MM.1S (cell line): ENCODE data around the gene FAF1.

Experiments used
- DNase-seq: peaks from one replicate; pipeline ENCODE4 v3.0.0-alpha.2; 2015
- H2AFZ ChIP-seq: fragments of 300-600 bp; sonication (generic); 2 replicates; pipeline ENCODE4 v1.6.0; 2016; ENCODE audit warnings: antibody characterized with exemption, low read length
- H3F3A ChIP-seq: fragments of 300-600 bp; sonication (generic); 2 replicates; pipeline ENCODE4 v1.6.1; 2016; ENCODE audit warnings: mild to moderate bottlenecking, antibody characterized with exemption, low read length, moderate library complexity, mixed read lengths; ENCODE audit not compliant: insufficient read depth
- H3K27ac ChIP-seq: fragments of 300-600 bp; sonication (generic); 2 replicates; pipeline ENCODE4 v1.5.1; 2016; ENCODE audit warnings: mild to moderate bottlenecking, low read length
- H3K27me3 ChIP-seq: fragments of 300-600 bp; sonication (generic); replicated peaks from 2 replicates; pipeline ENCODE4 v1.6.0; 2016; ENCODE audit warnings: low read length; ENCODE audit not compliant: insufficient read depth
- H3K36me3 ChIP-seq: fragments of 300-600 bp; sonication (generic); replicated peaks from 2 replicates; pipeline ENCODE4 v1.6.1; 2016; ENCODE audit warnings: mild to moderate bottlenecking, low read length, mixed read lengths; ENCODE audit not compliant: insufficient read depth
- H3K4me1 ChIP-seq: fragments of 300-600 bp; sonication (generic); 2 replicates; pipeline ENCODE4 v1.6.1; 2016; ENCODE audit warnings: low read length, mixed read lengths
- H3K4me2 ChIP-seq: fragments of 300-600 bp; sonication (generic); 2 replicates; pipeline ENCODE4 v1.6.0; 2016; ENCODE audit warnings: low read depth, low read length
- H3K4me3 ChIP-seq: fragments of 300-600 bp; sonication (generic); 2 replicates; pipeline ENCODE4 v1.5.1; 2016; ENCODE audit warnings: low read length, mixed read lengths
- H3K79me2 ChIP-seq: fragments of 300-600 bp; sonication (generic); 2 replicates; pipeline ENCODE4 v1.6.1; 2016; ENCODE audit warnings: mixed run types, low read length, mixed read lengths
- H3K9ac ChIP-seq: fragments of 300-600 bp; sonication (generic); 2 replicates; pipeline ENCODE4 v1.6.1; 2016; ENCODE audit warnings: low read length, mixed read lengths
- H3K9me2 ChIP-seq: fragments of 300-600 bp; sonication (generic); replicated peaks from 2 replicates; pipeline ENCODE4 v1.6.1; 2016; ENCODE audit warnings: mild to moderate bottlenecking, low read length, mixed read lengths; ENCODE audit not compliant: insufficient read depth
- H3K9me3 ChIP-seq: fragments of 300-600 bp; sonication (generic); replicated peaks from 2 replicates; pipeline ENCODE4 v1.6.1; 2016; ENCODE audit warnings: mild to moderate bottlenecking, low read length, mixed read lengths; ENCODE audit not compliant: insufficient read depth
- H4K20me1 ChIP-seq: fragments of 300-600 bp; sonication (generic); 2 replicates; pipeline ENCODE4 v1.6.1; 2016; ENCODE audit warnings: mild to moderate bottlenecking, low read length, moderate library complexity, mixed read lengths; ENCODE audit not compliant: insufficient read depth
- EZH2 ChIP-seq: fragments of 300-600 bp; sonication (generic); optimal IDR thresholded peaks from 2 replicates; pipeline ENCODE3; 2017; ENCODE audit warnings: low read depth, mild to moderate bottlenecking, antibody characterized with exemption, low read length, mixed read lengths
- EZH2phosphoT487 ChIP-seq: fragments of 300-600 bp; sonication (generic); IDR thresholded peaks from 2 replicates; pipeline ENCODE4 v1.6.1; 2018; ENCODE audit warnings: antibody characterized with exemption, low read length
- TF ChIP-seq, protein P1 (sequence below): fragments of 300-600 bp; sonication (generic); IDR thresholded peaks from 2 replicates; pipeline ENCODE4 v1.5.1; 2016; ENCODE audit warnings: antibody characterized with exemption, low read length, mixed read lengths

Gene FAF1

DNA sequence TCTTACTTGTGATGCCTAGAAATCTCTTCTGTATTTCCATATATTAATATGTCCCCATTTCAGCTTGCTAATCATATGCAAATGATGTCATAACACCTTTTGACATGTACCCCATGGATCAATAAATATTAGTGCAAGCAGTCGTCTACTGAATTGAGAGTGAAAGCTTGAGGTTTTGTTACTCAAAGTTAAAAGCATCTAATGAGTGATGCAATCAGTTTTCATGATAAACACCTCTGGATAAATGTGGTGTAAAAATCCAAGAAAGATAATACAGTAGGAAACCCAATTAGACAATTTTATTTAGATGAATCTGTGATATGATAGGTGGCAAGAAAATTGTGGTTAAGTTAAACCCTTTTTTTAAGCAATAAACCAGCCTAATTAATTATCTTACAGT, 395.6 kb downstream of the FAF1 start:
- Histone ChIP-seq H3K4me3 (no peak overlapping the region), H4K20me1 (no peaks in the 10 kb centered on the region), H3K4me2 (no peak overlapping the region), H3K9me3 (no peaks in the 10 kb centered on the region), H3K27ac (no peak overlapping the region), H3K27me3 (no peaks in the 10 kb centered on the region), H2AFZ (no peak overlapping the region), H3K9me2 (no peaks in the 10 kb centered on the region), H3K9ac (no peak overlapping the region), H3K79me2 (no peaks in the 10 kb centered on the region), H3K36me3 (no peaks in the 10 kb centered on the region), H3F3A (no peaks in the 10 kb centered on the region), H3K4me1 (no peaks in the 10 kb centered on the region)
- no peak for DNase-seq
- TF ChIP-seq EZH2 (no peak), EZH2phosphoT487 (no peak)
- TF ChIP-seq, protein P1, sequence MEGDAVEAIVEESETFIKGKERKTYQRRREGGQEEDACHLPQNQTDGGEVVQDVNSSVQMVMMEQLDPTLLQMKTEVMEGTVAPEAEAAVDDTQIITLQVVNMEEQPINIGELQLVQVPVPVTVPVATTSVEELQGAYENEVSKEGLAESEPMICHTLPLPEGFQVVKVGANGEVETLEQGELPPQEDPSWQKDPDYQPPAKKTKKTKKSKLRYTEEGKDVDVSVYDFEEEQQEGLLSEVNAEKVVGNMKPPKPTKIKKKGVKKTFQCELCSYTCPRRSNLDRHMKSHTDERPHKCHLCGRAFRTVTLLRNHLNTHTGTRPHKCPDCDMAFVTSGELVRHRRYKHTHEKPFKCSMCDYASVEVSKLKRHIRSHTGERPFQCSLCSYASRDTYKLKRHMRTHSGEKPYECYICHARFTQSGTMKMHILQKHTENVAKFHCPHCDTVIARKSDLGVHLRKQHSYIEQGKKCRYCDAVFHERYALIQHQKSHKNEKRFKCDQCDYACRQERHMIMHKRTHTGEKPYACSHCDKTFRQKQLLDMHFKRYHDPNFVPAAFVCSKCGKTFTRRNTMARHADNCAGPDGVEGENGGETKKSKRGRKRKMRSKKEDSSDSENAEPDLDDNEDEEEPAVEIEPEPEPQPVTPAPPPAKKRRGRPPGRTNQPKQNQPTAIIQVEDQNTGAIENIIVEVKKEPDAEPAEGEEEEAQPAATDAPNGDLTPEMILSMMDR: no peak

DNA sequence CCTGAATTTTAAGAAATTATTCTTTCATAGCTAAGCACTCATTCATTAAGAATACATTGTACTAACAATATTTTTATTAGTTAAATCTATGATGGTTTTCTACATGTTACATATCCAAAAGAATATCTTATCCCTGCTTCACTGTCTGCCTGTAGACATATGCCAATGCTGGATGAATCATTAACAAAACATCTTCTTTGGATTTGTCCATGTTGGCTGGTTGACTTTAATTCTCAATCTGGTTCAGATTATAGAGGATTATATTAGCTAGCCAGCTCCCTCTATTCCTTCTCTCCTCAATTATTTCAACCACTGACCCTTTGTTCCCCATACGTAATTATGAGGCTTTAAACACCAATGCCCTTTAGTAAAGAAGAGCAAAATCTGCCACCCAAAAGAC, 398.0 kb downstream of the FAF1 start:
- Histone ChIP-seq H3K79me2 (no peaks in the 10 kb centered on the region), H3K27ac (no peak overlapping the region), H3K4me1 (no peaks in the 10 kb centered on the region), H3K4me3 (no peak overlapping the region), H2AFZ (no peak overlapping the region), H3F3A (no peaks in the 10 kb centered on the region), H3K27me3 (no peaks in the 10 kb centered on the region), H3K4me2 (no peak overlapping the region), H3K9ac (no peak overlapping the region), H4K20me1 (no peaks in the 10 kb centered on the region), H3K9me2 (no peaks in the 10 kb centered on the region), H3K36me3 (no peaks in the 10 kb centered on the region), H3K9me3 (no peaks in the 10 kb centered on the region)
- TF ChIP-seq EZH2phosphoT487: no peak
- no peak for TF ChIP-seq EZH2
- TF ChIP-seq, protein P1: no peak
- no peak for DNase-seq

DNA sequence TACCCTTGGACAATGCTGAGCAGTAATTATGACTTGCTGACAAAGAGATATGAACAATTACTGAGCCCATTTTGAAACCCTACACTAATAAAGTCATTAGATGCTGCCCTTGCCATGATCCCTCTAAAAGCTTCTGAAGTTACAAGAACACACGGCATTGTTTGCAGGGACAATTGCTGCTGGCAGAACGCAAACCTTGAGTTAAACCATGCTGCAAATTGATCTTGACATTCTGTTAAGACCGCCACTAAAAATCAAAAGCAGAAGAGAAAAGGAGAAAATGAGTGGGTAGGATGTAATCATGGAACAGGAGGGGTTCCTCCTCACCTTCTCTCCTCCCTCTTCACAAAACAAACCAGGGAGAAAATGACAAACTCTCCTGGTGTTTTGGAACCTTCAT, 400.6 kb downstream of the FAF1 start:
- Histone ChIP-seq H2AFZ (no peak overlapping the region), H3F3A (no peaks in the 10 kb centered on the region), H3K79me2 (no peaks in the 10 kb centered on the region), H3K9me2 (no peaks in the 10 kb centered on the region; the same call in 1 of the 2 replicates), H3K4me3 (no peak overlapping the region), H3K27ac (no peak overlapping the region), H3K9ac (no peak overlapping the region), H3K36me3 (no peaks in the 10 kb centered on the region), H3K9me3 (no peaks in the 10 kb centered on the region), H3K4me1 (no peaks in the 10 kb centered on the region), H3K4me2 (no peak overlapping the region), H4K20me1 (no peaks in the 10 kb centered on the region), H3K27me3 (no peaks in the 10 kb centered on the region)
- DNase-seq: no peak
- no peak for TF ChIP-seq EZH2
- no peak for TF ChIP-seq EZH2phosphoT487
- TF ChIP-seq, protein P1: no peak
